Colon (tissue), 2 donors: ENCODE data around the gene RASGRF2.

Experiments used
- FAIRE-seq: peaks from 2 replicates; lab custom pipeline; 2012; peaks lifted over from hg19 to GRCh38; lab: Jason Lieb, UNC
- donor health status: control.
- donor health status: control.

The RASGRF2 gene

GRCh38 chr5:81209386-81209785 lies 249.2 kb downstream of the RASGRF2 start:
- FAIRE-seq = no peak

GRCh38 chr5:81209869-81210493 lies 249.8 kb downstream of the RASGRF2 start:
- FAIRE-seq = no peak

GRCh38 chr5:81212211-81212751 lies 252.1 kb downstream of the RASGRF2 start:
- FAIRE-seq = no peak

GRCh38 chr5:81213070-81213469 lies 252.9 kb downstream of the RASGRF2 start:
- FAIRE-seq = no peak

GRCh38 chr5:81214848-81215247 lies 254.7 kb downstream of the RASGRF2 start:
- no peak for FAIRE-seq

GRCh38 chr5:81216152-81216551 lies 256.0 kb downstream of the RASGRF2 start:
- FAIRE-seq = no peak

- no peak for FAIRE-seq
Observed at GRCh38 chr5:81219389-81219788, 259.2 kb downstream of the RASGRF2 start.

- FAIRE-seq = no peak
Observed at GRCh38 chr5:81222285-81222684, 262.1 kb downstream of the RASGRF2 start.

- FAIRE-seq = no peak
Observed at GRCh38 chr5:81225463-81225862, 265.3 kb downstream of the RASGRF2 start.

- FAIRE-seq = no peak
Observed at GRCh38 chr5:81226286-81226685, 266.1 kb downstream of the RASGRF2 start.

GRCh38 chr5:81226949-81227348 lies 266.8 kb downstream of the RASGRF2 start:
- FAIRE-seq = no peak

GRCh38 chr5:81228084-81228483 lies 267.9 kb downstream of the RASGRF2 start:
- FAIRE-seq = no peak

GRCh38 chr5:81230416-81230815 lies 270.3 kb downstream of the RASGRF2 start:
- FAIRE-seq = no peak

GRCh38 chr5:81232464-81233079 lies 272.4 kb downstream of the RASGRF2 start:
- FAIRE-seq = no peak

GRCh38 chr5:81233080-81233634 lies 273.0 kb downstream of the RASGRF2 start, which contains the start of gene CKMT2:
Gene CKMT2, plus strand, starts transcription at chr5:81233322. Its CDS starts 17,811 bp downstream, at chr5:81251133.
- FAIRE-seq = no peak

- no peak for FAIRE-seq
Observed at GRCh38 chr5:81234299-81234698, 274.1 kb downstream of the RASGRF2 start.

GRCh38 chr5:81234801-81235200 lies 274.6 kb downstream of the RASGRF2 start:
- no peak for FAIRE-seq

GRCh38 chr5:81235287-81236072 lies 275.3 kb downstream of the RASGRF2 start:
- no peak for FAIRE-seq

- FAIRE-seq = no peak
Observed at GRCh38 chr5:81238460-81238859, 278.3 kb downstream of the RASGRF2 start.

GRCh38 chr5:81239613-81240012 lies 279.4 kb downstream of the RASGRF2 start:
- FAIRE-seq = no peak

GRCh38 chr5:81241001-81241400 lies 280.8 kb downstream of the RASGRF2 start:
- no peak for FAIRE-seq

GRCh38 chr5:81241961-81242648 lies 281.9 kb downstream of the RASGRF2 start:
- no peak for FAIRE-seq
